Glomerular visceral epithelial cell (primary cell): Measurements from ENCODE around the gene IRGC.
"Not testable (repeated sequence)": the region's sequence is repeated elsewhere in the genome, so short reads cannot be mapped to it uniquely, and the experiment has no call there.

ENCODE experiments used
- DNase-seq: peaks from one replicate; pipeline ENCODE4 v3.0.0-alpha.2; 2016; ENCODE audit errors: extremely low spot score

The IRGC gene

GRCh38 chr19:43754503-43755255 lies 38.8 kb downstream of the IRGC start, which contains the start of gene SMG9:
Gene SMG9 (minus strand): TSS chr19:43754962. CDS start chr19:43750741, 4,221 bp downstream.
- DNase-seq, result peak; percentile 99

- DNase-seq, result peak; percentile 77
Observed at GRCh38 chr19:43755256-43755801, 39.5 kb downstream of the IRGC start.

- DNase-seq, result no peak
Observed at GRCh38 chr19:43759515-43759914, 43.6 kb downstream of the IRGC start.

GRCh38 chr19:43760941-43761340 lies 45.1 kb downstream of the IRGC start:
- DNase-seq, result no peak

- no peak for DNase-seq
Observed at GRCh38 chr19:43762814-43763213, 46.9 kb downstream of the IRGC start.

GRCh38 chr19:43763473-43763939 lies 47.6 kb downstream of the IRGC start:
- DNase-seq, result no peak

GRCh38 chr19:43764684-43765083 lies 48.8 kb downstream of the IRGC start:
- DNase-seq, result not testable (repeated sequence)

GRCh38 chr19:43765109-43765876 lies 49.4 kb downstream of the IRGC start:
- DNase-seq, result peak; percentile 97

GRCh38 chr19:43766755-43767043 lies 50.8 kb downstream of the IRGC start:
- DNase-seq, result no peak

GRCh38 chr19:43767316-43767715 lies 51.4 kb downstream of the IRGC start:
- DNase-seq, result no peak

- DNase-seq, result no peak
Observed at GRCh38 chr19:43767818-43768217, 51.9 kb downstream of the IRGC start.

GRCh38 chr19:43768273-43769050 lies 52.6 kb downstream of the IRGC start:
- no peak for DNase-seq

- no peak for DNase-seq
Observed at GRCh38 chr19:43769256-43769655, 53.4 kb downstream of the IRGC start.
